Stimulated activated CD4-positive, alpha-beta T cell treated with anti-CD3 and anti-CD28 coated beads, Interleukin-12 subunit alpha, Interleukin-12 subunit beta, amount 100 ng/mL, for 48 hours (primary cell): ENCODE measurements around the gene MTFR2.
A peak's percentile ranks its signal among the peaks of the same experiment; 100 is the strongest.

Experiments used
- DNase-seq, 3 donors: peaks; one replicate each; pipeline ENCODE4 v3.0.0-alpha.2; 2020; ENCODE audit warnings: low read depth in 2 of 3, low spot score in 1 of 3

The MTFR2 gene

GRCh38 chr6:136249811-136250685 is at the start of gene MTFR2:
Gene MTFR2, minus strand, starts transcription at chr6:136250311. Its CDS starts 1,212 bp downstream, at chr6:136249099.
- DNase-seq = peak; percentile 84 to 91 (median 86)

- DNase-seq = no peak
These were observed 44.5 kb upstream of the MTFR2 start for GRCh38 chr6:136294621-136295020.

- DNase-seq = peak; percentile 48 to 66 (median 56)
These were observed 40.4 kb upstream of the MTFR2 start for GRCh38 chr6:136290410-136291010.

GRCh38 chr6:136289579-136290409 is 39.7 kb upstream of the MTFR2 start, which contains the start of gene BCLAF1:
Gene BCLAF1, minus strand, starts transcription at chr6:136289846. Its CDS starts 9,980 bp downstream, at chr6:136279866.
- DNase-seq = peak; percentile 98 to 99 (median 98)

- peak; percentile 79 to 89 (median 85) for DNase-seq
These were observed 39.1 kb upstream of the MTFR2 start for GRCh38 chr6:136289327-136289578.

- DNase-seq = peak; percentile 68 to 79 (median 76)
These were observed 38.6 kb upstream of the MTFR2 start for GRCh38 chr6:136288566-136289326.

- DNase-seq = no peak
These were observed 34.8 kb upstream of the MTFR2 start for GRCh38 chr6:136284909-136285308.

GRCh38 chr6:136282906-136283305 is 32.8 kb upstream of the MTFR2 start:
- DNase-seq = no peak

- no peak for DNase-seq
These were observed 30.0 kb upstream of the MTFR2 start for GRCh38 chr6:136280032-136280609.

- DNase-seq = no peak
These were observed 24.0 kb upstream of the MTFR2 start for GRCh38 chr6:136274062-136274461.

GRCh38 chr6:136265101-136265500 is 15.0 kb upstream of the MTFR2 start:
- DNase-seq = no peak

- no peak for DNase-seq
These were observed 12.8 kb upstream of the MTFR2 start for GRCh38 chr6:136262940-136263339.

GRCh38 chr6:136254851-136255466 is 4.8 kb upstream of the MTFR2 start:
- DNase-seq = no peak

- DNase-seq = no peak
These were observed 3.6 kb upstream of the MTFR2 start for GRCh38 chr6:136253734-136254133.

- DNase-seq = no peak
These were observed 2.3 kb upstream of the MTFR2 start for GRCh38 chr6:136252441-136252840.

- DNase-seq = no peak
These were observed 1.3 kb upstream of the MTFR2 start for GRCh38 chr6:136251394-136251793.

- no peak for DNase-seq
These were observed 536 bp upstream of the MTFR2 start for GRCh38 chr6:136250686-136251008.

- DNase-seq = no peak
These were observed 775 bp downstream of the MTFR2 start for GRCh38 chr6:136249336-136249735.

GRCh38 chr6:136244061-136244616 is 6.0 kb downstream of the MTFR2 start:
- DNase-seq = no peak
